Breast epithelium (tissue), 4 donors: ENCODE measurements around the gene NDST4. TPM values are rescaled to one million over a fixed set of nuclear protein-coding genes. Genes with fewer than 3 reads are reported as not detected.

Source experiments
- DNase-seq, 2 donors: peaks; one replicate each; pipeline ENCODE4 v3.0.0-alpha.2; 2019; ENCODE audit warnings: low spot score in 2 of 2
- H3K27ac ChIP-seq, 2 donors: fragments of 200-600 bp; sonication (generic) in 1 of 2; one replicate each; pipeline ENCODE4 v1.5.1; 2016 to 2019; ENCODE audit warnings: mild to moderate bottlenecking in 1 of 2
- H3K27me3 ChIP-seq, 2 donors: fragments of 200-600 bp; sonication (generic) in 1 of 2; one replicate each; pipeline versions ENCODE4 v1.5.1 to v1.6.0; 2017 to 2019; ENCODE audit warnings: control low read depth in 1 of 2, mild to moderate bottlenecking in 1 of 2
- H3K36me3 ChIP-seq: fragments of 200-600 bp; one replicate; pipeline ENCODE4 v1.5.1; 2019
- H3K4me1 ChIP-seq, 2 donors: fragments of 200-600 bp; sonication (generic); one replicate each; pipeline ENCODE4 v1.5.1; 2016 to 2019; ENCODE audit warnings: control low read depth in 1 of 2
- H3K4me3 ChIP-seq, 3 donors: fragments of 200-600 bp; sonication (generic); 1 replicate in 2 of 3; 2 replicates in 1 of 3; pipeline ENCODE4 v1.5.1; 2016 to 2019; ENCODE audit warnings: mild to moderate bottlenecking in 3 of 3, moderate library complexity in 2 of 3
- H3K9me3 ChIP-seq, 2 donors: fragments of 200-600 bp; sonication (generic) in 1 of 2; one replicate each; pipeline ENCODE4 v1.5.1; 2016 to 2019; ENCODE audit warnings: control low read depth in 1 of 2
- CTCF ChIP-seq, 3 donors: fragments of 450-650 bp; IDR thresholded peaks; one replicate each; pipeline ENCODE4 v1.5.1; 2016 to 2017; ENCODE audit warnings: antibody characterized with exemption in 3 of 3, mild to moderate bottlenecking in 3 of 3, moderate library complexity in 3 of 3
- POLR2A ChIP-seq: fragments of 450-650 bp; IDR thresholded peaks from one replicate; pipeline ENCODE4 v1.6.1; 2016; ENCODE audit warnings: antibody characterized with exemption, mild to moderate bottlenecking, moderate library complexity
- POLR2AphosphoS5 ChIP-seq, 3 donors: sonication (generic); formaldehyde crosslinking; IDR thresholded peaks; one replicate each; pipeline ENCODE4 v1.6.1; 2017; ENCODE audit warnings: antibody characterized with exemption in 3 of 3
- intact Hi-C: fragments of 100-400 bp; cut with DNase I; formaldehyde crosslinking; loops from one replicate; pipeline ENCODE4 v1.15.1; 2023; ENCODE audit warnings: low total_unique reads
- total RNA-seq, 3 donors: library from RNA; depleted of rRNA; stranded (reverse); fragments of >200 nt; gene quantifications; one replicate each; pipeline ENCODE4 v1.1.0, GENCODE V29; 2016

Gene NDST4
- total RNA-seq, 3 donors from 2014 or later: not detected

DNA sequence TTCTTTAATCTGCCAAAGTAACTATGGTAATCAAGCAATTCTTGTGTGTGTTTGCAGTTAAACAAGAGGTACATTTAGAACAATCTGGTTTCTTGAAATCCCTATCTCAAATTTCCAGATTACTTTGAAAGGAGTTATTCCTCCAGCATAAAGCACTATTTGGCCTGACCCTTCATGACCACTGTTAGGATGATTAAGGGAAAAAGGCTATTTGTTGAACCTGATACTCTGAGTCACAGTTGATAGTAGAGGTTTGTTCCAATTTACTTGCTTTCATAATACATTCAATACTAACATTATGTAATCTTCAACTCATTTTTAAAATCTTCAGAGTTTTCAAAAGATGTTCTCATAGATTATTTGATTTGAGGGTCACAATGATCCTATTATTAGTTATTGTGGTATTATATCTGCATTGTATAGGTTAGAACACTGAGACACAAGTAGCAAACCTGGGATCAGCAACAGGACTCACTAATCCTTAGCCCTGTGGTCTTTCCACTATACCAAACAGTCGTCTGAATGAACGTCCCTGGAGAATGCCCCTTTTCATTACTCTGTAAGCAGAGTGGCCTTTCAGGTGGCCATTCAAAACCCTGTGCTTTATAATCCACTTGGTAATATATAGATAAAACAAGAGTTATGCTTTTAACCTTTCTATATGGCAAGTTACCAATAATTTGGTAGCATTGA, 8.1 kb upstream of the NDST4 start:
- H3K27ac ChIP-seq: no peak overlapping the region
- no peaks in the 10 kb centered on the region for H3K4me1 ChIP-seq
- TF ChIP-seq POLR2A (no peak), CTCF (IDR thresholded peaks at IDR 0.05) (no peak), POLR2AphosphoS5 (IDR thresholded peaks at IDR 0.05) (no peak)
- H3K27me3 ChIP-seq: no peaks in the 10 kb centered on the region
- intact Hi-C loops: no loop called here
- no peak for DNase-seq
- no peak overlapping the region for H3K4me3 ChIP-seq
- no peaks in the 10 kb centered on the region for H3K9me3 ChIP-seq
- no peaks in the 10 kb centered on the region for H3K36me3 ChIP-seq

DNA sequence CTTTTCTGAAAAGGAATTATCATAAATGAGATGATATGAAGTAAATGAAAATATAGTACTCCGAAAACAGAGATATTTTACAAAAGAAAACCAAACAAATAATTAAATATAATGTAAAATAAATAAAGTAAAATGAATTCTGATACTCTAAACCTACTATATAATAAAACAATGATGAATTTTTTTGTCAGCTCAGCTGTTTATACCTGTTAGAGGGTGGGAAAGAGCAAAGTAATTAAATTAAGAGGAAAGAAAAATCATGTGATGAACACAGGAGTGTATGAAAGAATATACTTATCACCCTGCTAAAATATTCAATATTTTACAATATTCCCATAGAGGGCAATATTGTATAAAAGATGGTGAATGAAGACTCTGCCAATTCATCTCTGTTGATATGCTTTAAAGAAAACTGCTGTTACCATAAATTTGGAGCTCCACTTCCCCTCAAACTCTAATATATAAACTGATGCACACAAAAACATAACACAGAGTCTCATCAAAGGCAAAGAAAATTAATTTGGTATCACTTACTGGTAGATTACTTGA, 6.5 kb upstream of the NDST4 start:
- H3K9me3 ChIP-seq: no peaks in the 10 kb centered on the region
- H3K27me3 ChIP-seq: peaks cover 0 to 7% of the 10 kb centered on the region in 2 donors
- DNase-seq: no peak
- H3K4me1 ChIP-seq: no peaks in the 10 kb centered on the region
- H3K36me3 ChIP-seq: no peaks in the 10 kb centered on the region
- intact Hi-C loops: no loop called here
- H3K27ac ChIP-seq: no peak overlapping the region
- no peak overlapping the region for H3K4me3 ChIP-seq
- no peak for TF ChIP-seq CTCF (IDR thresholded peaks at IDR 0.05)
- TF ChIP-seq POLR2A: no peak
- no peak for TF ChIP-seq POLR2AphosphoS5 (IDR thresholded peaks at IDR 0.05)

GRCh38 chr4:115117651-115118050, 4.2 kb upstream of the NDST4 start:
- Histone ChIP-seq H3K27me3 (peaks cover 0 to 7% of the 10 kb centered on the region in 2 donors), H3K4me3 (no peak overlapping the region), H3K9me3 (no peaks in the 10 kb centered on the region), H3K4me1 (no peaks in the 10 kb centered on the region), H3K36me3 (no peaks in the 10 kb centered on the region), H3K27ac (no peak overlapping the region)
- TF ChIP-seq POLR2A (no peak), CTCF (IDR thresholded peaks at IDR 0.05) (no peak)
- DNase-seq: no peak
- intact Hi-C loops: no loop called here

GRCh38 chr4:115110191-115111181, 2.9 kb downstream of the NDST4 start:
- intact Hi-C loops: no loop called here
- TF ChIP-seq POLR2AphosphoS5 (IDR thresholded peaks at IDR 0.05) (no peak), CTCF (IDR thresholded peaks at IDR 0.05) (no peak), POLR2A (no peak)
- DNase-seq: no peak
- Histone ChIP-seq H3K4me3 (no peak overlapping the region), H3K4me1 (no peaks in the 10 kb centered on the region), H3K9me3 (no peaks in the 10 kb centered on the region), H3K27ac (no peak overlapping the region), H3K36me3 (no peaks in the 10 kb centered on the region), H3K27me3 (peaks cover 0 to 2% of the 10 kb centered on the region in 2 donors)

- intact Hi-C loops: no loop called here
- Histone ChIP-seq H3K4me1 (no peaks in the 10 kb centered on the region), H3K27ac (no peak overlapping the region), H3K9me3 (no peaks in the 10 kb centered on the region), H3K4me3 (no peak overlapping the region), H3K36me3 (no peaks in the 10 kb centered on the region), H3K27me3 (no peaks in the 10 kb centered on the region)
- TF ChIP-seq POLR2AphosphoS5 (IDR thresholded peaks at IDR 0.05) (no peak), POLR2A (no peak), CTCF (IDR thresholded peaks at IDR 0.05) (no peak)
- no peak for DNase-seq
Observed at GRCh38 chr4:115108850-115109249, 4.6 kb downstream of the NDST4 start.
